NCI-H2196 treated with DMSO at 0.1 percent for 48 hours (cell line): ENCODE data around the gene SLC6A3.
"Not testable (repeated sequence)": the region's sequence is repeated elsewhere in the genome, so short reads cannot be mapped to it uniquely, and the experiment has no call there.

Experiments
- DNase-seq: peaks from one replicate; lab custom pipeline; 2025; ENCODE audit not compliant: unreplicated experiment; lab: John Stamatoyannopoulos, UW

SLC6A3 gene

DNA sequence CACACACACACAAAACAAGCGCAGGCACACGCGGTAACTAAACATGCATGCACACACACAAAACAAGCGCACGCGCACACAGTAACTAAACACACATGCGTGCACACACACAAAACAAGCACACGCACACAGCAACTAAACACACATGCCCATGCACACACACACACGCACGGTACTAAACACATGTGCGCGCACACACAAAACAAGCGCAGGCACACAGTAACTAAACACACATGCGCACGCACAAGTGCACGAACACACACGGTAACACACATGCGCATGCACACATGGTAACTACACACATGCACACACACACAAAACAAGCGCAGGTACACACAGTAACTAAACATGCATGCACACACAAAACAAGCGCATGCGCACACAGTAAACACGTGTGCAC, 19.9 kb upstream of the SLC6A3 start:
- no peak for DNase-seq

DNA sequence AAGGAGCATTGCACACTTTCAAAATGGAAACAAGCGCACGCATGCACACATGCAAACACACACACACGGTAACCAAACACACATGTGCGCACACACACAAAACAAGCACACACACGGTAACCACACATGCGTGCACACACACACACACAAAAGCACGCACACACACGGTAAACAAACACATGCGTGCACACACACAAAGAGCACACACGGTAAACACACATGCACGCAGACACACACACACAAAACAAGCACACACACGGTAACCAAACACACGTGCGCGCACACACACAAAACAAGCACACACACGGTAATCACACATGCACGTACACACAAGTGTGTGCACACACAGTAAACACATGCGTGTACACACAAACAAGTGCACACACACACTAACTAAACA, 19.3 kb upstream of the SLC6A3 start:
- DNase-seq = no peak

DNA sequence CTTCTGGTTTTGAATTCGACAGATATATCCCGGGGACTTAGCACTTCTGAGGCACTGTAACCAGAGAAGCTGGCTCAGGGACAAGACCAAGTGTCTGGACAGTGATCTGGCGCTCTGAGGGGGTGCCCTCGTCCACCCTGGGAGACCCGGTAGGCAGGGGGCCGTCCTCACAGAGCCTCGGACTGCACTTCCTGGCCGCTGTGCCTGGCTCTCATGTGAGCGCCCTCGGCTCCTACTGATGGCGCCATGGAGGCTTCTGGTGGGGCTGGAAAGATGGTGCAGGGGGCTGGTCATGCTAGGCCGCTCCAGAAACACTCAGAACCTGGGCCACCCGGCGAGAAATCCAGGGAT, 18.8 kb upstream of the SLC6A3 start:
- no peak for DNase-seq

DNA sequence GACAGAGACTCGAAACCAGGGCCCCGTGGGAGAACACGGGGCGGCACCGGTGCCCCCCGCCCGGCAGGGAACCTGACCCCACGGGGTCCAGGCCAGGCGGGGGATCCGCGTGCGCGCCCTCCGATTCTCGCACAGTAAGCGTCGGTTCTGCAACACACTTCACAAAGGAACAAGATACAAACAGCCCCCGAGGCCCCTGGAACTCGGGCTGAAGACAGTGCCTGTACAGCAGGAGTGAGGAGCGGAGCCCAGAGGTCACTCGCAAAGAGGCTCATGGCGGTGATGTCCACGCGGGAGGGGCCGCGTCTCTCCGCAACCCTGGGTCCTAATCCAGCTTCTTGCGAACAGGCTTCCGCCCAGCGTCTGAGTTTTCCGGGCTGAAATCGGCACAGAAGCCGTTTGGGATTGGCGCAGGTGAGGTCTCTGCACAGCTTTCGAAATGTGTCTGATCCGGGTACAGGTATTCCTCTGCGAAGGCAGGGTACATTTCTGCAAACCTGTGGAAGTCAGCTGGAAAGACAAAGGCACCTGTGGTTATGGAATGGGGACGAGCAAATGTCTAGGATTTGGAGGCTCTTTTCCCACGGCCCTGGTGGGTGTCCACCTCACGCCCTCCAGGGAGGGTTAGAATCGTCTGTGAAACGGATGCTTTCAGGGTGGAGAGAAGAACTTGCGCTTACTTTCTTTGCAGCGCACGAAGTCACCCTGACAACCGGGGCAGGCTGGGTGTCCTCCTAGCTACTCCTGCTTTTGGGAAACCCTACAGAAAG, 18.3 kb upstream of the SLC6A3 start:
- no peak for DNase-seq

DNA sequence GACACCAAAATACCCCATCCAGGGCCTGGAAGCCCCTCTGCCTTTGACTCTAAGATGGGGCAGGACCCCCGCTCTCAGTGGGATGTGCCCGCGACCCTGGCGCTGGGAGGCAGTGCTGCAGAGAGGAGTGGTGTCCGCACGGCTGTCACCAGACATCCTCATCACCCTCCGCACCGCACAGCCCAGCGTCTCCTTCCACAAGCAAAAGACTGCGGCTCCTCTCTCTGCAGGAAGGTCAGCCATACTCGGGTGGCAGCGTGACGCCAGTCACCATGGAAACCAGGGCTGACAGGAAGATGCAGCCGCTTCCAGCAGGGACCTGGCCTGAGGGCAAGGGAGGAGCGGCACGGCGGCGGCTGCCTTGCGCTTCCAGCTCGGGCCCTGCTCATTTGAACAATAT, 17.1 kb upstream of the SLC6A3 start:
- no peak for DNase-seq

DNA sequence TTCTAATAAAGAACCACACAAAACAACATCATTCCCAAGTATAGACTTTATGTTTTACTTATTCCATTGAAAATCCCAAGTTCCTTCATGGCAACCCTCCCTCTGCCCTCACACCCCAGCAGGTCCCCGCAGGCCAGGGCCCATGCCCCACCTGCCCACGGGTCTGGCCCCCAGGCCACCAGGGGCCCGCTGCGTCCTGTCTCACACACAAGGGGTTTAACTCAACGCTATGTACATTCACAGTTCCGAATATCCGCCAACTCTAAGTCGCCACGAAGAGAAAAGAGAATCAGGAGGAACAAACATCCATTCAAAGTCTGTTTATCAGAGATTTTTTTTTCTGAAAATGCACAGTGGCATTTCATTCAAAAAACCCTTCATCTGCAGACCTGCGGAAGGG, 16.2 kb upstream of the SLC6A3 start:
- no peak for DNase-seq

DNA sequence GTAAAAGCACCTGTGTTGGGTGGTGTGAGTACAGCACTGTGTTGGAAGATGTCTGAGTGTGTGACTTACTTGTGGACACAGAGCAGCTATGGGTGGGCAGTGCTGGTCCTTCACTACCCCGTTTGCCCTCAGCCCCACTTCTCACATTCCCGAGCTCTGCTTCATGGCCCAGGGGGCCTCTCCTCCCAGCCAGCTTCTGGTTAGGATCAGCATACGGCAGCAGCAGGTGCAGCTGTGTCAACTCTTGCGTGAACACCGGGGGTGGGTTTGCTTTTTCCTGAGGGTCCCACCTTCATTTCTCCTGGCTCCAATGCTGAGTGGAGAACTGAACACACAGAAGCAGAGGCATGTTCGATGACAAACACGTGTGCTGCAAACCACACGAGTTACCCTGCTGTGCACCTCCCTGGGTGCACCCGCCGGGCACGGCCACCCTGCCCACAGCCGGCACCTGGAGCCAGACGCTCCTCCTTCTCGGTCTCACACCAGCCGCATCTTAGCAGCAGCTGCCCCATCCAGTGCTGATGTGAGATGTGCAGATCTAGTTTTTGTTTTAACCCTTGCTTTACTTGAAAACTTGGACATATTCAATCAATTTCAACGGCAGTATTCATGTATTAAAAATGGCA, 14.9 kb upstream of the SLC6A3 start:
- DNase-seq = no peak

DNA sequence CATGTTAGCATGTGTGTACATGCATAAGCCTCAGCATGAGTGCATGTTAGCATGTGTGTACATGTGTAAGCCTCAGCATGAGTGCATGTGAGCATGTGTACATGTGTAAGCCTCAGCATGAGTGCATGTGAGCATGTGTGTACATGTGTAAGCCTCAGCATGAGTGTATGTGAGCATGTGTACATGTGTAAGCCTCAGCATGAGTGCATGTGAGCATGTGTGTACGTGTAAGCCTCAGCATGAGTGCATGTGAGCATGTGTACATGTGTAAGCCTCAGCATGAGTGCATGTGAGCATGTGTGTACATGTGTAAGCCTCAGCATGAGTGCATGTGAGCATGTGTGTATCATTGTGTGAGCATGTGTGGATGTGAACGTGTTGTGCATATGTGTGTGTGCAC, 14.2 kb upstream of the SLC6A3 start:
- DNase-seq = not testable (repeated sequence)

DNA sequence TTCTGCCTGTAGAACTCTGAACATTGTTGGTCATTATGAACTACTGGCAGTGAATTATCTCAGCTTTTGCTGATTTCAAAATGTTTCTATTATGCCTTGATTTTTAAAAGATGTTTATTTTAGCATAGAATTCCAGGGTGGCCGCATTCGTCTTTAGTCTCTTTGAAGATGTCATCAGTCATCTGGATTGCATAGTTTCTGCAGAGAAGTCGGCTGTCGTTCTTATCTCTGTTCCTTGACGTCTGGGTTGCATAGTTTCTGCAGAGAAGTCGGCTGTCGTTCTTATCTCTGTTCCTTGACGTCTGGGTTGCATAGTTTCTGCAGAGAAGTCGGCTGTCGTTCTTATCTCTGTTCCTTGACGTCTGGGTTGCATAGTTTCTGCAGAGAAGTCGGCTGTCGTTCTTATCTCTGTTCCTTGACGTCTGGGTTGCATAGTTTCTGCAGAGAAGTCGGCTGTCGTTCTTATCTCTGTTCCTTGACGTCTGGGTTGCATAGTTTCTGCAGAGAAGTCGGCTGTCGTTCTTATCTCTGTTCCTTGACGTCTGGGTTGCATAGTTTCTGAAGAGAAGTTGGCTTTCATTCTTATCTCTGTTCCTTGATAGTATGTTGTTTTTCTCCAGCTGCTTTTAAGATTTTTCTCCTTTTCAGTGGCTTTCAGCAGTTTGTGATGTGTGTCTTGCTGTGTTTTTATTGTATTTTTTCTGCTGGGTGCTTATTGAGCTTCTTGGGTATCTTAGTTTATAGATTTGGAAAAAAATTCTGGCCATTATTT, 11.1 kb upstream of the SLC6A3 start:
- DNase-seq = not testable (repeated sequence)

DNA sequence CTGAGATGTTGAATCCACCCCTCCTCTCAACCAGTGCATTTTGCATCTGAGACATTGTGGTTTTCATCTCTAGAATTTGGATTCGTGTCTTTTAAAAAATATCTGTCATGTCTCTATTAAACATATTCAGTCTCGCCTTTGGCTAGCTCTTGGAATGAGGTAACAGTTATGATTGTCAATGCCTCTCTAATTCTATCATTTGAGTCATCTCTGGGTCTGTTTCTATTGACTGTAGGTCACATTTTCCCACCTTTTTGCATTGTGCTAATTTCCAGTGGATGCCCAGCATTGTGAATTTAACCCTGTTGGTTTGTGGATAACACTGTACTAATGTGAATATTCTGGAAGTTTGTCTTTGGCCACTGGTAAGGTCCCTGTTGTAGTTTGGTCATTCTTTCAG, 8.4 kb upstream of the SLC6A3 start:
- no peak for DNase-seq

DNA sequence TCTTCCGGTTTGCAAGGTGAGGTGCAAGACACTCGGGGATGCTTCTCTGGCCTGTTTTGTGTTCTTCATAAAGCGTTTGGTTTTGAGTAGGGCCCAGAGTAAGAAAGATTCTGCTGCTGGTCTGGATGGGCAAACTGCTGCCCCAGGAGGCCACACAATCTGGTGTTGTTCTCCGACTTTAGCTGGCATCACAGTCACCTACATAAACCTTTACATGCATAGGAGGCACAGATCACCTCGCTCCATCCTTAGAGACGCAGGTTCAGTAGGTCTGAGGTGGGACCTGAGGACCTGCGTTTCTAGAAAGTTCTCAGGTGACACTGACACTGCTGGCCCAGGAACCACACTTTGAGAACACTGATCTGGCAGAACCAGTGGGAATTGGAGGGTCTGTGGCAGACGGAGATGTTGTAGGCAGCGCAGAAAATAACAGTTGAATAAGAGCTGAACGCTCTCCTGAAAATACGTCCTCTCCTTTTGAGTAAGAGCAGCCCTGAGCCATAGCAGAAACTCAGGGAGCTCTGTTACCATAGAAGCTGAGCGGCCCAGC, 3.9 kb upstream of the SLC6A3 start:
- no peak for DNase-seq

DNA sequence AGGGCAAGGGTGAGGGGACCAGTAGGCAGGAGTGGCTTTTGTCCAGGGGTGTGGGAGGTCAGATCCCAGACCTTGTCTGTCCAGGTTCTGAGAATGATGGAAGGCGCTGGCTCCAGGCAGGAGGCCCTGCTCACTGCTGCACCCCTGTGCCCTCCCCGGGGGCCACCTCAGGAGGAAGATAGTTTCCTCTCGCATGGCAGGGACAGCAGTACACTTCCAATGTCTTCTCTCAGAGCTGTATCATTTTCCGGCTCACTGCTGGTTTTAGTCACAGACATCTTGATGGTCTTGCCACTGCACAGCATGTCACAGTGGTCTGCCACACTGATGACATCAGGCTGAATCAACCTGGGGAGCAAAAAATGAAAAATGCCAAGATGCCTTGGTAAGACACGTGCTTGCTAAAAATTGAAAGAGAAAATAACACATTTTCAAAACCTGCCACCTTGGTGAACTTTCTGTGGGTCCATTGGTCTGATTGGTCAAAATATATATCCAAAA, 3.3 kb upstream of the SLC6A3 start:
- DNase-seq = no peak

DNA sequence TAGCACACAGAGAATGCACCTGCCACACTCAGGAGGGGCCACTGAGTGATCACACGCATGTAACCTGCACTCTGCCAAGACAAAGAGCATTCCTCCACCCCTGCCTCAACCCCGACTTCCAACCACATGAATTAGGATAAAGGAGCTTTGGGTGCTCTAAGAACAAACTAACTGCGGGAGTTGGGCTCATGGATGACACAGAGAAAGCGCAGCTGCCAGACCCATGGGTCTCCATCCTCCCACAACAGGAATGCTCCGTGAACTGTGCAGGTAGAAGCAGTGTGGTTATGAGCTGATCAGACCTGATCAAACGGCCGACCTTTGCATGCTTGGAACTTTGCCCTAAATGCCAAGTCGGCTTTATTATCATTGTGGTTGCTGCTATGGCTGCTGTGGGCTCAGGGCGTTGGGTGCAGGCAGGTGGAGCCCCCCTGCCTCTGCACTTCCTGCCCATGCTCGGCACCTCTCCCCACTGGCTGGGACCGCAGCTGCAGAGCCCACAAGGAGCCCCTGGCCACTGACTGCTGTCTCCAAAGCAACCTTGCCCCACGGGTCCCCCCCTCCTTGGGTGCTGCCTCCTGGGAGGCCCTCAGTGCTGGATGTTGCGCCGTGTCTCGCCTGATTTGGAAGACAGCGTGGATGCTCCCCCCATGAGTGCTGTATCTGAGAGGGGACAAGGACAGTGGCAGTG, 2.6 kb upstream of the SLC6A3 start:
- DNase-seq = no peak

DNA sequence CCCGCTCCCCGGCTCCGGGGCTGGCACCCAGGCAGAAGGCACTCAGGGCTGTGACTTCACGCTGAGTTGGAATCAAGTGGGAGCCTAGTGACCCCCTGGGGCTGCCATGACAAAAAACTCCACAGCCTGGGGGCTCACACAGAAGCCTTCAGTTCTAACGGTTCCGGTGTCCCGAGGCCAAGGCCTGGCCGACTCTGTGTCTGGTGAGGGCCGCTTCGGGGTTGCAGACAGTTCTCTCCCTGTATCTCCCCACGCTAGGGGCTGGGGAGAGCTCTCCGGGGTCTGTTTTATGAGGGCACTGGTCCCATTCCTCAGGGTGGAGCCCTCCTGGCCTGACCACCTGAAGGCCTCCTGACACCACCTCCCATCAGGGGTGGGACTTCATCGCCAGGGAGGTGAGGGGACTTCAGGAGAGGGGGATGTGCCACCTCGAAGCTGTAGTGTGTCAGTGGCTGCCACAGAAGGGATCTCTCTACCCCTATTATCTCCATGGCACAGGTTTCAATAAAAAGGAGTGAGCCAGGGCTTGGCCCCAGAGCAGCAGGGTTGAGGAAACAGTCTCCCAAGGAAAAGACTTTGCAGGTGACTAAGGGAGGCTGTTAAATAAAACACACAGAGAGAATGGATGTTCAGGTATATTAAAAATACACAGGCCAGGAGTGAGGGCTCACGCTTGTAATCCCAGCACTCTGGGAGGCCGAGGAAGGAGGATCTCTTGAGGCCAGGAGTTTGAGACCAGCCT, 1.5 kb upstream of the SLC6A3 start:
- DNase-seq = no peak

DNA sequence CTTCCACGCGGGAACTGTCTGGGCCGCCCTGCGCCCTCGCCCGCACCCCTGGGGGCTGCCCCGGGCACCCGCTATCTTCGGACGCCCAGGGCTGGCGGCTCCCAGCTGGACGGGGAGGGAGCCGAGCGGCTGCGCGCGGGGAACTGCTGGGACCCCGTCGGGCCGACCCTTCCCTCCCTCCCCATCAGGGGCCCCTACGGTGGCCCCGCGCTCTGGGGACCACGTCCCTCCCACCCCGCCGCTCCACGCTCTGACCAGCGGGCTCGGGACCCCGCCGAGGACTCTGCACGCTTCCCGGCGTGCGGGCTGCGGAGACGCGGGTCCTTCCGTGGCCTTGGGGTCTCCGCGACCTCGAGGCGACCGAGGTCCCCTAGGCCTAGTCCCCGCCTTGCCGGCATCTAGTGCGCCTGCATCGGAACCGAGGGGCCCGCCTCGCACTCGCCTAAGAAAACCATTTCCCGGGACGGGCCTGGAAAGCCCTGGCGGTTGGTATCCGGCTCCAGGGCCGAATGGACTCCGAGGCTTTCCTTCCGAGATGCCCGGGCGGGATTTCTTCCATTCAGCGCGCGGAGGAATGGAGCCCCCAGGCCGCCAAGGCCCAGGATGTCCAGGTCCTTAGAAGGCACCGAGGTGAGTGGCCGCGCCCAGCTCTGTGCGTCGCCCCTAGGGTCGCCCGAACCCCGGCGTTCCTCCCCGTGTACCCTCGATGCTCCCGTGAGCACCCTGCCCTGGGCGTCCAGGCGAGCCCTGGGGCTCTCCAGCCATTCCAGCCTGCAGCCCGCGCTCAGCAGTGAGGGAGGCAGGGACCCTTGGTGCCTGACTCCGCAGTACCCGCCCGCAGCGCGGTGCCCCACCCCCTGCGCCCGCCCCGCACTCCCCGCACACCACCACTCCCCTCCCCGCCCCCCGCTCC, 705 bp upstream of the SLC6A3 start:
- no peak for DNase-seq

DNA sequence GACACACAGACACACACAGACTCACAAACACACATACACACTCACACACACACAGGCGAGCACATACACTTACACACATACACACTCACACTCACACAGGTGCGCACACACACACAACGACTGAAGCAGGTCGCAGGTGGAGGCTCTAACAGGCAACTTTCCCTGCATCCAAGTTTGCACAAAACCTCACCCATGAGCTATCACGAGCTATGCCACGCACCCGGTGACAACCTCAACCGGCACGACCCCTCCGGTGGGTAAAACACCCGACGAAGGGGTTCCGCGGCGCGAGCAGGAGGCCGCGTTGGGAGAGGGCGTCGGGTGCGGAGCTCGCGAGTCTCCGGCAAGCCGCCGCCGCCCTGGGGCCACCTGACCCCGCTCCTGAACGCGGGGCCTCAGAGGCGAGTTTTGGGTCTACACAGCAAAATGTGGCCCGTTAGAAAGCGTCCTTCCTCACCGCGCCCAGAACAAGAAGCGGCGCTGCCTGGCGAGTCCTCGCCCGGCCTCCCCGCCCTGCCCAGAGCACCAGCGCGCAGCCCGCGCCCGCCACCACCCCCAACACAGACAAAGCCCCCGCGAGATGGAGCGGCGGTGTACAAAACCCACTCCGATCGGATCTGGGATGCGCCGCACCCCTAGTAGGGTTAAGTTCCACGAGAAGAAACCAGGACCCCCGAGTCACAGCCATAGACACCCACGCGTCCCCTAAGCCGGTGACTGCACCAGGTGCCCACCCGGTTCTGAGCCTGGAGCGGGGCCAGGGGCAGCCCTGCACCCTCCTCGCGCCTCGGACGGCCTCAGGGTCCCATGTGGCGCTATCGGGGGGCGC, 665 bp downstream of the SLC6A3 start:
- no peak for DNase-seq

DNA sequence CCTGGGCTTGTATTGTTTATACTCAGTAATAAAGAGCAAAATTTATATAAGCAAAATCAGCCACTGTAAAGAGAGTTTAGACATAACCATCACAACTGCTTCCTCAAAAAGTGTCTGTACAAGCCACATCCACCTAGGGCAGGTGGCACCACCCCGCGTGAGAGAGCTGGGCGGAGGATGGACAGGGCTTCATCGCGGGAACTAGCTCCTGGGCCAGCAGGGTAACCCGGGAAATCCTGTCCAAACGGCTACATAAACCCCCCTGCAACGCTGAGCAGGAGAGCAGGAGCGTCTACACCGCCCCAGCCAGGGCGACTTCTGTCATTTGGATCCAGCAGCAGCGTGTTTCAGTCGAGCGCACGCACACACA, 1.3 kb downstream of the SLC6A3 start:
- DNase-seq = no peak

DNA sequence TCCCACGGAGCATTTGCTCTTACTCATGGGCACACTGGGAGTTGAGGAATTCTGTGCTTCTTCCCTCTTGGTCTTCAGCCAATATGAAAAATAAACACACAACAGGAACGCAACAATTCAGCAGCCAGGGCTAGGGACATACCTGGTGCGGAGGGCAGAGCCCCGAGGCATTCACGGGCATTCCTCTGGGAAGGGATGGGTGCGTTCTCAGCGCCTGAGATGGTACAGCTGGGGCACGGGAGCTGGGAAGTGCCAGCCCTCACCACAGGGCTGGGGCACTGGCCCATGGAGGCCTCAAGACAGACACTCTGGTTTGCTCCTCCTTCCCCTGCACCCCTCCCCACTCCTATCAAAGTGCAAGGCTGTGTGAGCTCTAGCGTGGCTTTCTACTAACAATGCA, 2.1 kb downstream of the SLC6A3 start:
- DNase-seq = no peak
